ENCODE results near the gene SYNGR2.

DNA sequence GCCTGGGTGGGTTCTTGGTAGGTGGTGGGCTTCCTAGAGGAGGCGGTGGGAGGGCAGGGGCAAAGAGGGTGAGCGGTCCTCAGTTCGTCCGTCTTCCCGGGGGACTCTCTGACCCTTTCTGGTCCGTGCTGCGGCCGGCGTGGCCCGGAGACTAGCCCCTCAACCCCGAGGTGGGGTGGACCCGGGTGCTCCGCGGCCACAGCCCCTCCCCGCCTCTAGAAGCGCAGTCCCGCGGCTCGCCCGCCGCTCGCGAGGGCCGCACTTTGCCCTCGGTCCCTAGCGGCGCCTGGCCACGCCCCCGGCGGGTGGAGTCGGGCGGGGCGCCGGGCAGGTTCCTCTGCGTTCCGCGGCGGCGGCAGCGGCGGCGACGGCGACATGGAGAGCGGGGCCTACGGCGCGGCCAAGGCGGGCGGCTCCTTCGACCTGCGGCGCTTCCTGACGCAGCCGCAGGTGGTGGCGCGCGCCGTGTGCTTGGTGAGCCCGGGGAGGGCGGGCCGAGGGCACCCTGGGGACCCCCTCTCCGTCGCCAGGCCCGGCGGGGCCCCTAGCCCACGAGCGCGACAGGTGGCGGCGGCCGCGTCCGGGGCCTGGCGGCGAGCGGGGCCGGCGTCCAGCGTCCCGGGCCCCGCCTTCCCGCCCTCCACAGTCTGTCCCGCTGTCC is at the start of gene SYNGR2:
- no peak for TF ChIP-seq EP300 (IDR thresholded peaks at IDR 0.05)
- TF ChIP-seq, protein P1, sequence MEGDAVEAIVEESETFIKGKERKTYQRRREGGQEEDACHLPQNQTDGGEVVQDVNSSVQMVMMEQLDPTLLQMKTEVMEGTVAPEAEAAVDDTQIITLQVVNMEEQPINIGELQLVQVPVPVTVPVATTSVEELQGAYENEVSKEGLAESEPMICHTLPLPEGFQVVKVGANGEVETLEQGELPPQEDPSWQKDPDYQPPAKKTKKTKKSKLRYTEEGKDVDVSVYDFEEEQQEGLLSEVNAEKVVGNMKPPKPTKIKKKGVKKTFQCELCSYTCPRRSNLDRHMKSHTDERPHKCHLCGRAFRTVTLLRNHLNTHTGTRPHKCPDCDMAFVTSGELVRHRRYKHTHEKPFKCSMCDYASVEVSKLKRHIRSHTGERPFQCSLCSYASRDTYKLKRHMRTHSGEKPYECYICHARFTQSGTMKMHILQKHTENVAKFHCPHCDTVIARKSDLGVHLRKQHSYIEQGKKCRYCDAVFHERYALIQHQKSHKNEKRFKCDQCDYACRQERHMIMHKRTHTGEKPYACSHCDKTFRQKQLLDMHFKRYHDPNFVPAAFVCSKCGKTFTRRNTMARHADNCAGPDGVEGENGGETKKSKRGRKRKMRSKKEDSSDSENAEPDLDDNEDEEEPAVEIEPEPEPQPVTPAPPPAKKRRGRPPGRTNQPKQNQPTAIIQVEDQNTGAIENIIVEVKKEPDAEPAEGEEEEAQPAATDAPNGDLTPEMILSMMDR (IDR thresholded peaks at IDR 0.05): no peak
